NCI-H510A treated with DMSO at 0.1 percent for 48 hours (cell line): Measurements from ENCODE around the gene GHRH.

Source experiments
- DNase-seq: peaks from one replicate; lab custom pipeline; 2025; lab: John Stamatoyannopoulos, UW

GHRH gene

GRCh38 chr20:37205130-37205529 is 56.5 kb downstream of the GHRH start:
- no peak for DNase-seq

GRCh38 chr20:37204056-37204455 is 57.6 kb downstream of the GHRH start:
- no peak for DNase-seq

GRCh38 chr20:37202267-37202943 is 59.2 kb downstream of the GHRH start:
- DNase-seq: peak; percentile 24

- DNase-seq: no peak
Measured at GRCh38 chr20:37201827-37202162, 59.8 kb downstream of the GHRH start.
